Measurements from ENCODE around the gene TMEM273.

- TF ChIP-seq CTCF (IDR thresholded peaks at IDR 0.05 in 2 of 3, conservative IDR thresholded peaks at IDR 0.05 in 1 of 3; ENCODE audit: borderline replicate concordance in 1 of 3, insufficient read depth in 1 of 3, low read depth in 2 of 3, low read length in 2 of 3) (no peak), POLR2AphosphoS5 (IDR thresholded peaks at IDR 0.05; ENCODE audit: low read depth, low read length) (no peak), REST (IDR thresholded peaks at IDR 0.05; ENCODE audit: low read depth) (no peak), SRF (IDR thresholded peaks at IDR 0.05; ENCODE audit: low read depth) (no peak)
These were observed 80.9 kb downstream of the TMEM273 start for GRCh38 chr10:49107111-49107886.
